LNCaP clone FGC (cell line): Measurements from ENCODE around the gene OBI1.

Experiments
- DNase-seq: peaks from one replicate; pipeline ENCODE4 v3.0.0-alpha.2; 2011; ENCODE audit warnings: low read depth
- H3K4me3 ChIP-seq: 2 replicates; pipeline ENCODE4 v1.5.1; 2011; ENCODE audit warnings: mild to moderate bottlenecking, low read depth, low read length, control low read depth
- TF ChIP-seq, protein P1 (sequence below): IDR thresholded peaks from 2 replicates; pipeline ENCODE4 v1.5.1; 2012; ENCODE audit warnings: mild to moderate bottlenecking; ENCODE audit not compliant: control insufficient read depth, insufficient read depth; ENCODE audit errors: extremely low read depth

OBI1 gene

DNA sequence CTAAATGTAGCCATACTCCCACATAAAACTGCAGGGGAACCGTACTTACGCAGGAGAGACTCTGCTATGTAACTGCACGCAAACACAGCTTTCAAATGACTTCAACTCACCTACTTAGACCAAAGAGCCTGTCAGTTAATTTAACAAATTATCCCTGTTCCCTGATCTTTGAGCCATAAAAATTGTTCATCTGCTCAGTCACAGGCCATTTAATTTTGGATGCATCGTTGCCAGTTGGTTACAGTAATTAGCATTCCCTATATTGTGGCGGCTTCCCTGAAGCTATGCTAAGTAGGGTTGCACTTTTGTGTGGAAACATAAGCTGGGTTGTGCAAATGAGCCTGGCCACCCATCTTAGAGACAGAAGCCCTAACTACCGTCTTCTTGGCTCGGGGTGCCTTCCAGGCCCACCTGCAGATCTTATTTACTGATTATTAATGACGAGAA is 21.2 kb upstream of the OBI1 start:
- TF ChIP-seq, protein P1, sequence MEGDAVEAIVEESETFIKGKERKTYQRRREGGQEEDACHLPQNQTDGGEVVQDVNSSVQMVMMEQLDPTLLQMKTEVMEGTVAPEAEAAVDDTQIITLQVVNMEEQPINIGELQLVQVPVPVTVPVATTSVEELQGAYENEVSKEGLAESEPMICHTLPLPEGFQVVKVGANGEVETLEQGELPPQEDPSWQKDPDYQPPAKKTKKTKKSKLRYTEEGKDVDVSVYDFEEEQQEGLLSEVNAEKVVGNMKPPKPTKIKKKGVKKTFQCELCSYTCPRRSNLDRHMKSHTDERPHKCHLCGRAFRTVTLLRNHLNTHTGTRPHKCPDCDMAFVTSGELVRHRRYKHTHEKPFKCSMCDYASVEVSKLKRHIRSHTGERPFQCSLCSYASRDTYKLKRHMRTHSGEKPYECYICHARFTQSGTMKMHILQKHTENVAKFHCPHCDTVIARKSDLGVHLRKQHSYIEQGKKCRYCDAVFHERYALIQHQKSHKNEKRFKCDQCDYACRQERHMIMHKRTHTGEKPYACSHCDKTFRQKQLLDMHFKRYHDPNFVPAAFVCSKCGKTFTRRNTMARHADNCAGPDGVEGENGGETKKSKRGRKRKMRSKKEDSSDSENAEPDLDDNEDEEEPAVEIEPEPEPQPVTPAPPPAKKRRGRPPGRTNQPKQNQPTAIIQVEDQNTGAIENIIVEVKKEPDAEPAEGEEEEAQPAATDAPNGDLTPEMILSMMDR: no peak
- no peak for DNase-seq
- no peak overlapping the region for H3K4me3 ChIP-seq

DNA sequence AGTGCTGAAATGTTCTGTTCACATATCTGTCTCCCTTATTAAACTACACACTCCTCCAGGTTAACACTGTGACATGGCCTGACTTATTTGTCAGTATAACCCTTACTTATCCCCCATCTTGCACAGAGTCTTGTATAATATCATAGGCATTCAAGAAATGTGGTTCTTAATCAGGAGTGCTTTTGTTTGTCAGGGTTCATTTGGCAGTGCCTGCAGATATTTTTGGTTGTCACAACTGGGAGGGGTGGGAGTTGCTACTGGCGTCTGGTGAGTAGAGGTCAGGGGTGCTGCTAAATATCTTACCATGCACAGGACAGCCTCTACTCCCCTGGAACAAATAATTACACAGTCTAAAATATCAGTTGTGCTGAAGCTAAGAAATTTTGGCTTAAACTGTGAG is 20.4 kb upstream of the OBI1 start:
- DNase-seq: no peak
- TF ChIP-seq, protein P1: no peak
- no peak overlapping the region for H3K4me3 ChIP-seq

DNA sequence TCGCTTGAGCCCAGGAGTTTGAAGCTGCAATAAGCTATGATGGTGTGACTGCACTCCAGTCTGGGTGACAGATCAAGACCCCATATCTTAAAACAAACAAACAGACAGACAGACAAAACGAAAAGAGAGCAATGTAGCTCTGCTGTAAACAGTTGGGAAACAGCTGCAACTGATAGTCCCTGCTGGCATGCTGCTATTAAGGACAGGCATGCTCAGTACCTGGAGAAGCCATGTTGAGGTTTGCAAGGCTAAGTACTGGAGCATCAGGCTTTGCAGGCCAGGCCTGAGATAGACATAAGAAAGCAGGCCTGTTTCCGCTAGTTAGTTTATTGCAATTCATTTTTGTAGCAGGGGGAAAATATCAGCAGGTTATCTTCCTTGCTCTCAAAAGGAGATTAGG is 16.2 kb upstream of the OBI1 start:
- TF ChIP-seq, protein P1: no peak
- DNase-seq: no peak
- H3K4me3 ChIP-seq: no peak overlapping the region

DNA sequence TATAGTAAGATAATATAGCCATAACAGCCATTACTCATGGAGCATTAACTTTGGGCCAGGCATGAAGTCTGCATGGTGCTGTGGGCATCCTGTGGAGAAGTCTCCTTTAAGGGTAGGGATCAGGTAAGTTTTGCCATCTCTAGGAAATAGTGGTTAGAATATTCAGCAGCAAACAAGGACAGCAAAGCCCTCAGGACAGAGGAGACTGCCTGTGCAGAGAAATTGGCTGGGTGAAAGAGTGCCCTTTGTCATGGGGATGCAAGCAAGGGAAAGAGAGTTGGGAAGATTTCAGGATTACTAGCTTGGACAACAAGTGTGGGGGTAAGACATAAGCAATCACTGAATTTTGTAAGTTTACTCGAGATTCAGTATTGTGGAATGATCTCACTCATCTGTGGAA is 15.7 kb upstream of the OBI1 start:
- DNase-seq: no peak
- TF ChIP-seq, protein P1: no peak
- no peak overlapping the region for H3K4me3 ChIP-seq

DNA sequence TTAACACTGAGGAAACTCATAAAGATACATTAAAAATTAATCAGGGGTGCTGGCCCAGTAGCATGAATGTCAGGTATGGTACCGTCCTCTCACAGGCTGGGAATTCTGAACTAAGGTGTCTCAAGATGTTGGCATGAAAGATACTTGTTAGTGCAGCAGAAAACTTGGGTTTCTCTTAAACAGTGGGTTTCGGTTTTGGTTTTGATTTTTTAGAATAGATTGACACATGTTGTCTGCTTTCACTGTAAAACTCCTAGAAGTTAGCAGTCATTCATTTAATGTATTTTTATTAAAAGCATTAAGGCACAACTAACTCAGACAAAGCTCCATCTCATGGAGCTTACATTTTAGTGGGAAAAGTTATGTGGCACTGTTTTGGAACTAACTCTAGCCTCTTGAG is 3.5 kb upstream of the OBI1 start:
- no peak overlapping the region for H3K4me3 ChIP-seq
- TF ChIP-seq, protein P1: no peak
- DNase-seq: no peak

DNA sequence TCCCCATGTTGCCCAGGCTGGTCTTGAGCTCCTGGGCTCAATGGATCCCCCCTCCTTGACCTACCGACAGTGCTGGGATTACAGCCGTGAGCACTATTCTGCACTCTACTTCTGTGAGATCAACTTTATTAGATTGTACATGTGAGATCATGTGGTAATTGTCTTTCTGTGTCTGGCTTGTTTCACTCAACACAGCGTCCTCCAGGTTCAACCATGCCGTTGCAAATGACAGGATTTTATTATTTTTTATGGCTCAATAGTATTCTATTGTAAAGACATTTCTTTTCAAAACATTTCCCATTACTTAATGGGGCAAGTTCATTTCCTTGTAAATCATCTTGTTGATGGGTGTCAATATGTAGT is 1.5 kb upstream of the OBI1 start:
- no peak for DNase-seq
- TF ChIP-seq, protein P1: no peak
- no peak overlapping the region for H3K4me3 ChIP-seq

DNA sequence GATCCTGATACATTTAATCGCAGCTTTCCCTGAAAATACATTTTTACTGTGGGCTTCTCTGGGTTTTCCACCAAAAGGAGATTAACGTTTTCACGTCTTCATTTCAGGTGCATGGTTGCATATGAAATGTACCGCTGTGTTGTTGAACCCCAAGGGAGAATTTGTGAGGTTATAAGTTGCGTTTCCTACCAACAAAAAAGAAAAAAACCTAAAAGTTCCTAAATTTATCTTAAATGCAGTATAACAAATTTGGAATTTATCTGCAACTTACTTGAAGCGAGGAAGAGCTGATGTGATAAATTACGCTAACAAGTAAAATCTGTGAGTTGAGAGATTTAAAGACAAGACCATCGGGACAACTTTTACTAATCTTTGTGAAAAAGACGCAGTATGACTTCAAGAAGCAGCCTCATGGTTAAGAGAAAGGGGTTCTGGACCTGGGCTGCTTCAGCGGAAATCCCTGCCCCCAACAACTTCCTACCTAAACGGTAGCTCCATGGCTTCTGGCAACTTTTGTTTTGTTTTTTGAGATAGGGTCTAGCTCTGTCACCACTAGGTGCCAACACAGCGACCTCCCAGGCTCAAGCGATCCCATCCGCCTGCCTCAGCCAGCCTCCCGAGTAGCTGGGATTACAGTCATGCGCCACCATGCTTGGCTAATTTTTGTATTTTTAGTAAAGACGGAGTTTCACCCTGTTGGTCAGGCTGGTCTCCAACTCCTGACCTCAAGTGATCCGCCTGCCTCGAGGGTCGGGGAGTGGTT is 958 bp upstream of the OBI1 start:
- peak overlapping the region; percentile 81 for H3K4me3 ChIP-seq
- TF ChIP-seq, protein P1: no peak
- DNase-seq: no peak
